IMR-90 (cell line): ENCODE measurements around the gene ADGRG2. TPM values are rescaled to one million over a fixed set of nuclear protein-coding genes. Genes with fewer than 3 reads are reported as not detected.

Source experiments
- ATAC-seq: fragments of 200-7000 bp; cut with Tn5 transposase; 2 replicates; pipeline ENCODE4 v1.9.1; 2020; ENCODE audit warnings: low read depth, mild to moderate bottlenecking, moderate library complexity
- BruUV-seq: library from RNA; stranded (reverse); fragments of 400-500 nt; replicated peaks from 2 replicates; lab custom pipeline; 2021; lab: Mats Ljungman, UMichigan
- CTCF ChIA-PET: fragments of 300-600 bp; formaldehyde crosslinking; extraction: SDS; loops from one replicate; lab custom pipeline; 2021; ENCODE audit warnings: antibody characterized with exemption; lab: Yijun Ruan, JAX
- POLR2A ChIA-PET: fragments of 300-600 bp; sonication (Branson Sonifier 250); formaldehyde crosslinking; loops from one replicate; lab custom pipeline; 2022; ENCODE audit warnings: antibody characterized with exemption; ENCODE audit not compliant: unreplicated experiment; lab: Charles Lee
- DNase-seq: peaks from one replicate; pipeline ENCODE4 v3.0.0; 2013
- H2AFZ ChIP-seq: replicated peaks from 2 replicates; pipeline ENCODE3; 2013; ENCODE audit warnings: low read length, mild to moderate bottlenecking; ENCODE audit not compliant: poor library complexity
- H2AK5ac ChIP-seq: 2 replicates; pipeline ENCODE4 v1.6.1; 2013; ENCODE audit warnings: low read depth, low read length, inconsistent platforms
- H2AK9ac ChIP-seq: replicated peaks from 2 replicates; pipeline ENCODE3; 2013; ENCODE audit warnings: mild to moderate bottlenecking, low read depth, low read length, moderate library complexity; ENCODE audit not compliant: poor library complexity
- H2BK120ac ChIP-seq: 2 replicates; pipeline ENCODE4 v1.6.1; 2013; ENCODE audit warnings: low read depth, low read length, inconsistent platforms
- H2BK15ac ChIP-seq: 3 replicates; pipeline ENCODE4 v1.6.1; 2013; ENCODE audit warnings: low read depth, low read length, inconsistent platforms
- H2BK20ac ChIP-seq: 2 replicates; pipeline ENCODE4 v1.6.1; 2013; ENCODE audit warnings: low read depth, mild to moderate bottlenecking, inconsistent platforms, low read length, moderate library complexity
- H2BK5ac ChIP-seq: 2 replicates; pipeline ENCODE4 v1.6.1; 2013; ENCODE audit warnings: mild to moderate bottlenecking, low read depth, low read length, inconsistent platforms; ENCODE audit not compliant: poor library complexity, severe bottlenecking
- H3K14ac ChIP-seq: replicated peaks from 2 replicates; pipeline ENCODE4 v1.6.1; 2013; ENCODE audit warnings: low read depth, low read length, inconsistent platforms
- H3K18ac ChIP-seq: 2 replicates; pipeline ENCODE4 v1.6.1; 2013; ENCODE audit warnings: low read depth, low read length, control low read depth
- H3K23ac ChIP-seq: 2 replicates; pipeline ENCODE4 v1.6.1; 2013; ENCODE audit warnings: low read depth, low read length, inconsistent platforms
- H3K27ac ChIP-seq: 2 replicates; pipeline ENCODE4 v1.5.1; 2013; ENCODE audit warnings: mild to moderate bottlenecking, control low read depth, low read length; ENCODE audit not compliant: insufficient read depth
- H3K27me3 ChIP-seq: 2 replicates; pipeline ENCODE4 v1.6.1; 2013; ENCODE audit warnings: low read length; ENCODE audit not compliant: control insufficient read depth, insufficient read depth
- H3K36me3 ChIP-seq: 2 replicates; pipeline ENCODE4 v1.6.1; 2013; ENCODE audit warnings: low read length, mixed read lengths; ENCODE audit not compliant: control insufficient read depth, insufficient read depth
- H3K4ac ChIP-seq: 2 replicates; pipeline ENCODE4 v1.6.1; 2013; ENCODE audit warnings: low read depth, low read length, inconsistent platforms
- H3K4me1 ChIP-seq: 2 replicates; pipeline ENCODE4 v1.6.1; 2013; ENCODE audit warnings: low read length, mixed read lengths; ENCODE audit not compliant: control insufficient read depth, insufficient read depth
- H3K4me2 ChIP-seq: 2 replicates; pipeline ENCODE4 v1.6.1; 2013; ENCODE audit warnings: low read depth, mild to moderate bottlenecking, control low read depth, low read length, moderate library complexity
- H3K4me3 ChIP-seq: 2 replicates; pipeline ENCODE4 v1.5.1; 2013; ENCODE audit warnings: low read depth, mild to moderate bottlenecking, control low read depth, low read length, moderate library complexity; ENCODE audit not compliant: insufficient read depth
- H3K56ac ChIP-seq: 2 replicates; pipeline ENCODE4 v1.6.1; 2013; ENCODE audit warnings: low read length, inconsistent platforms; ENCODE audit not compliant: insufficient read depth; ENCODE audit errors: extremely low read depth
- H3K79me1 ChIP-seq, 2 experiments: 2 replicates each; pipeline ENCODE4 v1.6.1; 2013; ENCODE audit warnings: low read length in 2 of 2, inconsistent platforms in 1 of 2, low read depth in 1 of 2
- H3K9ac ChIP-seq: 2 replicates; pipeline ENCODE4 v1.6.1; 2013; ENCODE audit warnings: low read depth, low read length, control low read depth
- H3K9me1 ChIP-seq: 2 replicates; pipeline ENCODE4 v1.6.1; 2013; ENCODE audit warnings: low read length, inconsistent platforms; ENCODE audit not compliant: insufficient read depth
- H3K9me3 ChIP-seq: 2 replicates; pipeline ENCODE4 v1.6.1; 2013; ENCODE audit warnings: low read length; ENCODE audit not compliant: control insufficient read depth, insufficient read depth
- H4K20me1 ChIP-seq: 2 replicates; pipeline ENCODE4 v1.6.1; 2013; ENCODE audit warnings: low read length, inconsistent platforms; ENCODE audit not compliant: insufficient read depth
- H4K5ac ChIP-seq: 2 replicates; pipeline ENCODE4 v1.6.1; 2013; ENCODE audit warnings: mild to moderate bottlenecking, low read depth, low read length, control low read depth
- H4K8ac ChIP-seq, 2 experiments: 2 replicates each; pipeline ENCODE4 v1.6.1; 2013; ENCODE audit warnings: low read depth in 2 of 2, low read length in 2 of 2, control low read depth in 1 of 2, inconsistent platforms in 1 of 2
- H4K91ac ChIP-seq: 2 replicates; pipeline ENCODE4 v1.6.1; 2013; ENCODE audit warnings: low read depth, low read length, inconsistent platforms; ENCODE audit not compliant: insufficient read depth
- CEBPB ChIP-seq: IDR thresholded peaks from 2 replicates; pipeline ENCODE4 v1.6.1; 2012; ENCODE audit warnings: low read depth, low read length, improper control_type of control experiment
- CHD1 ChIP-seq: IDR thresholded peaks from 2 replicates; pipeline ENCODE4 v1.6.1; 2012; ENCODE audit warnings: low read depth, low read length, improper control_type of control experiment
- CTCF ChIP-seq: conservative IDR thresholded peaks from 2 replicates; pipeline ENCODE4 v1.5.1; 2012; ENCODE audit warnings: mild to moderate bottlenecking, low read depth, low read length, improper control_type of control experiment
- ELK1 ChIP-seq: fragments of 150-350 bp; IDR thresholded peaks from 2 replicates; pipeline ENCODE4 v1.6.1; 2016; ENCODE audit warnings: low read depth, mild to moderate bottlenecking, low read length, moderate library complexity, borderline replicate concordance
- FOS ChIP-seq: fragments of 150-350 bp; IDR thresholded peaks from 2 replicates; pipeline ENCODE4 v1.6.1; 2016; ENCODE audit warnings: low read depth, low read length
- MAZ ChIP-seq: IDR thresholded peaks from 2 replicates; pipeline ENCODE4 v1.6.1; 2012; ENCODE audit warnings: low read depth, mild to moderate bottlenecking, low read length, improper control_type of control experiment, moderate library complexity, borderline replicate concordance
- MXI1 ChIP-seq: IDR thresholded peaks from 2 replicates; pipeline ENCODE4 v1.6.1; 2012; ENCODE audit warnings: low read depth, mild to moderate bottlenecking, low read length, moderate library complexity, borderline replicate concordance
- NFE2L2 ChIP-seq: fragments of 150-350 bp; IDR thresholded peaks from 2 replicates; pipeline ENCODE4 v1.6.1; 2016; ENCODE audit warnings: low read depth, mild to moderate bottlenecking, low read length
- POLR2A ChIP-seq: IDR thresholded peaks from 2 replicates; pipeline ENCODE4 v1.6.1; 2012; ENCODE audit warnings: mild to moderate bottlenecking, low read depth, low read length
- RCOR1 ChIP-seq: IDR thresholded peaks from 2 replicates; pipeline ENCODE4 v1.6.1; 2012; ENCODE audit warnings: mild to moderate bottlenecking, low read length, improper control_type of control experiment; ENCODE audit not compliant: insufficient replicate concordance
- RFX5 ChIP-seq: IDR thresholded peaks from 2 replicates; pipeline ENCODE4 v1.8.0; 2012; ENCODE audit warnings: low read depth, mild to moderate bottlenecking, low read length, moderate library complexity
- SMC3 ChIP-seq: fragments of 150-350 bp; IDR thresholded peaks from 2 replicates; pipeline ENCODE4 v1.6.1; 2016; ENCODE audit warnings: low read depth, mild to moderate bottlenecking, antibody characterized with exemption, low read length, moderate library complexity
- USF2 ChIP-seq: fragments of 150-350 bp; IDR thresholded peaks from 2 replicates; pipeline ENCODE4 v1.6.1; 2017; ENCODE audit warnings: mild to moderate bottlenecking, antibody characterized with exemption, low read length, low read depth
- WGBS, 2 experiments: methylation state at CpG; one replicate each; pipeline versions ENCODE4 v1.1.5 to v1.1.7; 2013; ENCODE audit warnings: missing lambda C conversion rate in 2 of 2; ENCODE audit not compliant: insufficient read length in 1 of 2; ENCODE audit errors: extremely low coverage in 2 of 2; 5-methylcytosine and 5-hydroxymethylcytosine counted together
- dilution Hi-C: fragments of 300-500 bp; cut with HindIII; formaldehyde crosslinking; loops from one replicate; pipeline ENCODE4 v1.14.3; 2018; ENCODE audit warnings: low sequenced_read_pairs; ENCODE audit not compliant: unreplicated experiment
- in situ Hi-C: fragments of 300-500 bp; cut with MboI; formaldehyde crosslinking; loops from 3 replicates; pipeline ENCODE4 v1.14.3; 2019; ENCODE audit warnings: low sequenced_read_pairs, inconsistent platforms, mixed read lengths
- intact Hi-C: fragments of 100-400 bp; cut with micrococcal nuclease; formaldehyde crosslinking; loops from 2 replicates; pipeline ENCODE4 v1.10.0; 2022
- polyA plus RNA-seq, 3 experiments: library from polyadenylated mRNA; depleted of rRNA; stranded (reverse); fragments of >200 nt; gene quantifications; 2 replicates each; pipeline ENCODE4 v1.2.3, GENCODE V29; 2012; ENCODE audit warnings: low replicate concordance in 1 of 3
- total RNA-seq: library from RNA; depleted of rRNA; stranded (reverse); fragments of >200 nt; gene quantifications from 2 replicates; pipeline ENCODE4 v1.2.3, GENCODE V29; 2012

Gene ADGRG2
- total and polyA plus RNA-seq, 2 of the 4 experiments (the other 2 are of a cell fraction) = under 0.01 to 0.07 TPM

- H3K36me3 ChIP-seq = no peaks in the 10 kb centered on the region
- no peaks in the 10 kb centered on the region for H3K79me1 ChIP-seq
- WGBS, 2 experiments = 100% methylated on average over 1 of the region's 2 CpGs; no CpG with 5 or more reads in 1 of the 2 experiments
- no peak overlapping the region for H2AFZ ChIP-seq
- BruUV-seq = no TSS peak
- H3K4me2 ChIP-seq = no peak overlapping the region
- H3K14ac ChIP-seq = no peak overlapping the region
- TF ChIP-seq SMC3 (no peak), MXI1 (no peak), RCOR1 (no peak), CTCF (no peak), NFE2L2 (no peak), FOS (no peak), CEBPB (no peak), ELK1 (no peak), USF2 (no peak), MAZ (no peak), CHD1 (no peak), RFX5 (no peak), POLR2A (no peak)
- no peak overlapping the region for H2AK5ac ChIP-seq
- H3K23ac ChIP-seq = no peak overlapping the region
- POLR2A ChIA-PET = no interaction called here
- H2BK20ac ChIP-seq = no peak overlapping the region
- dilution Hi-C loops (no loop called here), in situ Hi-C loops (no loop called here), intact Hi-C loops (no loop called here)
- H3K9me1 ChIP-seq = no peaks in the 10 kb centered on the region
- no peak overlapping the region for H4K91ac ChIP-seq
- DNase-seq (no peak), ATAC-seq (no peak)
- H2AK9ac ChIP-seq = no peak overlapping the region
- no peaks in the 10 kb centered on the region for H4K20me1 ChIP-seq
- no peak overlapping the region for H4K8ac ChIP-seq
- H2BK5ac ChIP-seq = no peak overlapping the region
- no peak overlapping the region for H4K5ac ChIP-seq
- H3K9me3 ChIP-seq = no peaks in the 10 kb centered on the region; the same call in 1 of the 2 replicates
- H2BK15ac ChIP-seq = no peak overlapping the region
- H3K56ac ChIP-seq = no peak overlapping the region
- no peak overlapping the region for H3K9ac ChIP-seq
- H3K18ac ChIP-seq = no peak overlapping the region
- CTCF ChIA-PET = no interaction called here
- no peak overlapping the region for H3K27ac ChIP-seq
- H2BK120ac ChIP-seq = no peak overlapping the region
- H3K4me1 ChIP-seq = no peaks in the 10 kb centered on the region
- no peaks in the 10 kb centered on the region; the same call in 1 of the 2 replicates for H3K27me3 ChIP-seq
- H3K4ac ChIP-seq = no peak overlapping the region
- H3K4me3 ChIP-seq = no peak overlapping the region
Measured at GRCh38 chrX:19110642-19111041, 11.6 kb downstream of the ADGRG2 start.
